ENCODE data around the gene WNT2B.

DNA sequence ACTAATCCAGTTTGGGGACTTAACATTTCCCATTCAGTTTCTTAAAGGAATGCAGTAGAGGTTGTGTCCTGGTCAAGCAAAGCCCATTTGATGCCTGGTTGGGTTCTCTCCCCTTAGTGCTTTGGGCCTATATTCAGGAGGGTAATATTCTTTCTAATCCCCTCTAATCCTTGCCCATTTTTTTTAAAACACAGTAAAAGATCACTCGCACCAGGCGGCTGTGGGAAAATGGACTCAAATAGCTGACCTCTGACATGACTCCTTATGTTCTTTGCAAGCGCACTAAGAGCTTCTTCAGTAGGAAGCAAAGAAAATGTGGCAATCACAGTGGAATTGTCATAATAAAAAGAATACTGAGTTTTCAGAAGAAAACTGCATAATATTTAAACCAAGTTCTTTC is 49.9 kb downstream of the WNT2B start:
- TF ChIP-seq, protein P1, sequence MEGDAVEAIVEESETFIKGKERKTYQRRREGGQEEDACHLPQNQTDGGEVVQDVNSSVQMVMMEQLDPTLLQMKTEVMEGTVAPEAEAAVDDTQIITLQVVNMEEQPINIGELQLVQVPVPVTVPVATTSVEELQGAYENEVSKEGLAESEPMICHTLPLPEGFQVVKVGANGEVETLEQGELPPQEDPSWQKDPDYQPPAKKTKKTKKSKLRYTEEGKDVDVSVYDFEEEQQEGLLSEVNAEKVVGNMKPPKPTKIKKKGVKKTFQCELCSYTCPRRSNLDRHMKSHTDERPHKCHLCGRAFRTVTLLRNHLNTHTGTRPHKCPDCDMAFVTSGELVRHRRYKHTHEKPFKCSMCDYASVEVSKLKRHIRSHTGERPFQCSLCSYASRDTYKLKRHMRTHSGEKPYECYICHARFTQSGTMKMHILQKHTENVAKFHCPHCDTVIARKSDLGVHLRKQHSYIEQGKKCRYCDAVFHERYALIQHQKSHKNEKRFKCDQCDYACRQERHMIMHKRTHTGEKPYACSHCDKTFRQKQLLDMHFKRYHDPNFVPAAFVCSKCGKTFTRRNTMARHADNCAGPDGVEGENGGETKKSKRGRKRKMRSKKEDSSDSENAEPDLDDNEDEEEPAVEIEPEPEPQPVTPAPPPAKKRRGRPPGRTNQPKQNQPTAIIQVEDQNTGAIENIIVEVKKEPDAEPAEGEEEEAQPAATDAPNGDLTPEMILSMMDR (IDR thresholded peaks at IDR 0.05; ENCODE audit: borderline replicate concordance, extremely low read depth, low read length, poor library complexity, severe bottlenecking): no peak
- TF ChIP-seq EZH2 (IDR thresholded peaks at IDR 0.05; ENCODE audit: borderline replicate concordance, low read depth, low read length, severe bottlenecking): no peak
